Liver (tissue), 9 donors: ENCODE measurements around the gene WNT3A. TPM values are rescaled to one million over a fixed set of nuclear protein-coding genes. Genes with fewer than 3 reads are reported as not detected.

ENCODE experiments used
- DNase-seq: peaks from one replicate; pipeline ENCODE4 v3.0.0-alpha.2; 2017; ENCODE audit warnings: low spot score
- H3K27ac ChIP-seq, 2 donors: one replicate each; pipeline ENCODE4 v1.7.0; 2013; ENCODE audit warnings: inconsistent platforms in 2 of 2, low read length in 2 of 2, control low read depth in 1 of 2, low read depth in 1 of 2, mild to moderate bottlenecking in 1 of 2
- H3K27me3 ChIP-seq, 4 donors: one replicate each; pipeline versions ENCODE4 v1.6.1 to v1.7.0; 2013; ENCODE audit warnings: low read length in 3 of 4, inconsistent platforms in 1 of 4, mild to moderate bottlenecking in 1 of 4, moderate library complexity in 1 of 4; ENCODE audit not compliant: control insufficient read depth in 4 of 4, insufficient read depth in 4 of 4
- H3K36me3 ChIP-seq, 4 donors: one replicate each; pipeline versions ENCODE4 v1.6.1 to v1.7.0; 2013; ENCODE audit warnings: low read length in 3 of 4, mild to moderate bottlenecking in 3 of 4, low read depth in 1 of 4, moderate library complexity in 1 of 4; ENCODE audit not compliant: control insufficient read depth in 4 of 4, insufficient read depth in 3 of 4
- H3K4me1 ChIP-seq, 4 donors: one replicate each; pipeline versions ENCODE4 v1.6.1 to v1.7.0; 2013; ENCODE audit warnings: low read length in 3 of 4, mild to moderate bottlenecking in 3 of 4, moderate library complexity in 1 of 4; ENCODE audit not compliant: control insufficient read depth in 4 of 4, insufficient read depth in 4 of 4
- H3K4me3 ChIP-seq, 3 donors: one replicate each; pipeline versions ENCODE4 v1.6.1 to v1.7.0; 2013; ENCODE audit warnings: low read length in 3 of 3, control low read depth in 1 of 3, low read depth in 1 of 3, mild to moderate bottlenecking in 1 of 3
- H3K9ac ChIP-seq, 2 donors: one replicate each; pipeline ENCODE4 v1.7.0; 2013; ENCODE audit warnings: low read length in 2 of 2, mild to moderate bottlenecking in 2 of 2, moderate library complexity in 2 of 2, control low read depth in 1 of 2, low read depth in 1 of 2
- H3K9me3 ChIP-seq, 4 donors: one replicate each; pipeline versions ENCODE4 v1.6.1 to v1.7.0; 2013; ENCODE audit warnings: low read length in 3 of 4; ENCODE audit not compliant: control insufficient read depth in 4 of 4
- EGR1 ChIP-seq, 2 donors: IDR thresholded peaks; 2 replicates each; pipeline ENCODE4 v1.6.1; 2016 to 2018; ENCODE audit warnings: antibody characterized with exemption in 2 of 2, low read depth in 2 of 2
- FOXA1 ChIP-seq: IDR thresholded peaks from 2 replicates; pipeline ENCODE4 v1.6.1; 2016; ENCODE audit warnings: antibody characterized with exemption
- FOXA2 ChIP-seq: IDR thresholded peaks from 2 replicates; pipeline ENCODE4 v1.6.1; 2016; ENCODE audit warnings: antibody characterized with exemption
- GABPA ChIP-seq, 2 donors: IDR thresholded peaks in 1 of 2; conservative IDR thresholded peaks in 1 of 2; 2 replicates each; pipeline ENCODE4 v1.6.1; 2016; ENCODE audit warnings: antibody characterized with exemption in 2 of 2, mild to moderate bottlenecking in 1 of 2, moderate library complexity in 1 of 2
- HNF4A ChIP-seq, 2 donors: conservative IDR thresholded peaks; 2 replicates each; pipeline ENCODE4 v1.6.1; 2016; ENCODE audit warnings: antibody characterized with exemption in 2 of 2, mild to moderate bottlenecking in 2 of 2
- HNF4G ChIP-seq: IDR thresholded peaks from 2 replicates; pipeline ENCODE4 v1.6.1; 2016; ENCODE audit warnings: antibody characterized with exemption
- JUND ChIP-seq, 2 donors: IDR thresholded peaks; 2 replicates each; pipeline ENCODE4 v1.6.1; 2016; ENCODE audit warnings: antibody characterized with exemption in 2 of 2
- NR2F2 ChIP-seq: IDR thresholded peaks from 2 replicates; pipeline ENCODE4 v1.6.1; 2016; ENCODE audit warnings: antibody characterized with exemption
- RAD21 ChIP-seq, 2 donors: IDR thresholded peaks; 2 replicates each; pipeline ENCODE4 v1.6.1; 2016; ENCODE audit warnings: antibody characterized with exemption in 2 of 2, mild to moderate bottlenecking in 2 of 2
- RXRA ChIP-seq, 2 donors: IDR thresholded peaks; 2 replicates each; pipeline ENCODE4 v1.6.1; 2017 to 2018; ENCODE audit warnings: antibody characterized with exemption in 2 of 2, mild to moderate bottlenecking in 1 of 2
- SP1 ChIP-seq: IDR thresholded peaks from 2 replicates; pipeline ENCODE4 v1.6.1; 2018; ENCODE audit warnings: antibody characterized with exemption, mild to moderate bottlenecking
- TAF1 ChIP-seq: conservative IDR thresholded peaks from 2 replicates; pipeline ENCODE4 v1.6.1; 2016; ENCODE audit warnings: antibody characterized with exemption, mild to moderate bottlenecking
- YY1 ChIP-seq: IDR thresholded peaks from 2 replicates; pipeline ENCODE4 v1.6.1; 2016; ENCODE audit warnings: antibody characterized with exemption, mild to moderate bottlenecking
- WGBS: extraction: QIAGEN DNeasy Blood & Tissue Kit; methylation state at CpG from one replicate; pipeline ENCODE4 v1.1.7; 2013; 5-methylcytosine and 5-hydroxymethylcytosine counted together
- polyA plus RNA-seq, 2 donors: library from polyadenylated mRNA; stranded (reverse) in 1 of 2; unstranded in 1 of 2; fragments of 200-250 nt in 1 of 2; fragments of >200 nt in 1 of 2; fragmentation: Nextera tagmentation in 1 of 2; extraction: Ambion mirVana in 1 of 2; gene quantifications; one replicate each; pipeline versions ENCODE4 v1.2.1 to v1.2.3, GENCODE V29; 2013 to 2015
- total RNA-seq, 2 donors: library from RNA; depleted of rRNA; stranded (reverse); fragments of >200 nt; gene quantifications; one replicate each; pipeline ENCODE4 v1.2.3, GENCODE V29; 2014
- TF ChIP-seq, protein P1 (sequence below): IDR thresholded peaks from 2 replicates; pipeline ENCODE4 v1.6.1; 2016; ENCODE audit warnings: antibody characterized with exemption
- TF ChIP-seq, protein P2 (sequence below): IDR thresholded peaks from 2 replicates; pipeline ENCODE4 v1.6.1; 2016; ENCODE audit warnings: antibody characterized with exemption
- TF ChIP-seq, protein P3 (sequence below): IDR thresholded peaks from 2 replicates; pipeline ENCODE4 v1.6.1; 2016; ENCODE audit warnings: antibody characterized with exemption, mild to moderate bottlenecking
- TF ChIP-seq, protein P4 (sequence below): fragments of 150-350 bp; IDR thresholded peaks from 2 replicates; pipeline ENCODE4 v1.5.1; 2017; ENCODE audit warnings: improper control_type of control experiment, low read depth, low read length; ENCODE audit not compliant: missing input control
- TF ChIP-seq, protein P5 (sequence below): IDR thresholded peaks from 2 replicates; pipeline ENCODE4 v1.6.1; 2016; ENCODE audit warnings: antibody characterized with exemption
- donor health status: healthy.
- donor health status: healthy.
- donor health status: healthy.
- donor health status: healthy.
- donor health status: healthy.

The WNT3A gene
- total and polyA plus RNA-seq, 4 donors, result not detected

DNA sequence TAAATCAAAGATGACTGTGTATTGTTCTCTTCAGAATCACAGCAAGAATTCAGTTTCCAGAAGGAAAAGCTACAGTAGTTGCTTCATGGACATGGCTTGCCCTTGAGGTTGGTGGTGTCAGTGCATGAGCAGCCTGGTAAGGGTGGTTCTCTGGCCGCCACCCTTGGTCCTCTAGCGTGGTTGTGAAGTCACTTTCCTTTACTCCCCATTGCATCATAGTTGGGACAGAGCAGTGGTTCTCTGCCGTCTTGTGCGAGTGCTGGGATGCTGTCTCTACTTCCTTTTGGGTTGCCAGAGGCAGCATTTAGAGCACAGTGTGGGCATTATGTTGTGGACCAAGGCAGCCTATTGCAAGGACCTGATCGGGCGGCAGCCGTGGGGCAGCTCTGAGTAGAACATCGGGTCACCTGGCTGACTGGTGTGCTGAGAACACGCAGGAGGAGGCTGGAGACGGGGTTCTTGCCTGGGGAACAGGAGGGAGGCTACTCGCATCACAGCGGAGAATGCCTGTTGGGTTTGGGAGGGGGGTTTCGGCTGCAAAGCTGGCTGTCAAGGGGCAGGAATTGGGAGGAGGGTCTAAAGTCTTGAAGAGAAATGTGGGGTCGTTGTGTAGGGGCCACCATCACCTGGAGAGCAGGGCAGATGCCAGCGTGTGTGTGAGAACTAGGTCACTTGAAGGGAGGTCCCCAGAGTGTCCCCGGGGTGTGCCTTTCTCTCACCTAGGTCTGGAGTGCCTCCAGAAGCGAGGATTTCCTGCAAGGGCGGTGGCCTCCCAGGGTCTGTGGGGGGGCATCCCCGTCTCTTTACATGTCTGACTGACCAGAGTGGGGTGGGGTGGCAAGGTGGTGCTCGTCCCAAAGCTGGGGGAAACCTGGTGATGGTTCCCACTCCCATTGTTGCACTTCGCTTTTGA, 82.0 kb downstream of the WNT3A start:
- Histone ChIP-seq H3K27me3 (no peaks in the 10 kb centered on the region), H3K4me3 (no peak overlapping the region), H3K27ac (no peak overlapping the region), H3K36me3 (peaks cover 2 to 8% (median 4%) of the 10 kb centered on the region in 4 donors), H3K9ac (no peak overlapping the region), H3K4me1 (peaks cover 30 to 87% (median 73%) of the 10 kb centered on the region in 4 donors), H3K9me3 (peaks cover 0 to under 1% (median 0%) of the 10 kb centered on the region in 4 donors)
- 81% methylated on average over 21 of the region's 21 CpGs for WGBS
- no peak for DNase-seq
- TF ChIP-seq, protein P1, sequence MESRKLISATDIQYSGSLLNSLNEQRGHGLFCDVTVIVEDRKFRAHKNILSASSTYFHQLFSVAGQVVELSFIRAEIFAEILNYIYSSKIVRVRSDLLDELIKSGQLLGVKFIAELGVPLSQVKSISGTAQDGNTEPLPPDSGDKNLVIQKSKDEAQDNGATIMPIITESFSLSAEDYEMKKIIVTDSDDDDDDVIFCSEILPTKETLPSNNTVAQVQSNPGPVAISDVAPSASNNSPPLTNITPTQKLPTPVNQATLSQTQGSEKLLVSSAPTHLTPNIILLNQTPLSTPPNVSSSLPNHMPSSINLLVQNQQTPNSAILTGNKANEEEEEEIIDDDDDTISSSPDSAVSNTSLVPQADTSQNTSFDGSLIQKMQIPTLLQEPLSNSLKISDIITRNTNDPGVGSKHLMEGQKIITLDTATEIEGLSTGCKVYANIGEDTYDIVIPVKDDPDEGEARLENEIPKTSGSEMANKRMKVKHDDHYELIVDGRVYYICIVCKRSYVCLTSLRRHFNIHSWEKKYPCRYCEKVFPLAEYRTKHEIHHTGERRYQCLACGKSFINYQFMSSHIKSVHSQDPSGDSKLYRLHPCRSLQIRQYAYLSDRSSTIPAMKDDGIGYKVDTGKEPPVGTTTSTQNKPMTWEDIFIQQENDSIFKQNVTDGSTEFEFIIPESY, result no peak
- TF ChIP-seq RXRA (IDR thresholded peaks at IDR 0.05) (no peak), RAD21 (IDR thresholded peaks at IDR 0.05) (no peak), JUND (IDR thresholded peaks at IDR 0.05) (no peak), TAF1 (no peak), HNF4G (no peak), FOXA1 (no peak), GABPA (IDR thresholded peaks at IDR 0.05 in 1 of 2, conservative IDR thresholded peaks at IDR 0.05 in 1 of 2) (no peak), EGR1 (IDR thresholded peaks at IDR 0.05; ENCODE audit: low read depth in 2 of 2) (no peak), YY1 (no peak), SP1 (no peak), NR2F2 (no peak), HNF4A (conservative IDR thresholded peaks at IDR 0.05) (no peak), FOXA2 (no peak)
- TF ChIP-seq, protein P2, sequence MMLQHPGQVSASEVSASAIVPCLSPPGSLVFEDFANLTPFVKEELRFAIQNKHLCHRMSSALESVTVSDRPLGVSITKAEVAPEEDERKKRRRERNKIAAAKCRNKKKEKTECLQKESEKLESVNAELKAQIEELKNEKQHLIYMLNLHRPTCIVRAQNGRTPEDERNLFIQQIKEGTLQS, result no peak
- TF ChIP-seq, protein P3, sequence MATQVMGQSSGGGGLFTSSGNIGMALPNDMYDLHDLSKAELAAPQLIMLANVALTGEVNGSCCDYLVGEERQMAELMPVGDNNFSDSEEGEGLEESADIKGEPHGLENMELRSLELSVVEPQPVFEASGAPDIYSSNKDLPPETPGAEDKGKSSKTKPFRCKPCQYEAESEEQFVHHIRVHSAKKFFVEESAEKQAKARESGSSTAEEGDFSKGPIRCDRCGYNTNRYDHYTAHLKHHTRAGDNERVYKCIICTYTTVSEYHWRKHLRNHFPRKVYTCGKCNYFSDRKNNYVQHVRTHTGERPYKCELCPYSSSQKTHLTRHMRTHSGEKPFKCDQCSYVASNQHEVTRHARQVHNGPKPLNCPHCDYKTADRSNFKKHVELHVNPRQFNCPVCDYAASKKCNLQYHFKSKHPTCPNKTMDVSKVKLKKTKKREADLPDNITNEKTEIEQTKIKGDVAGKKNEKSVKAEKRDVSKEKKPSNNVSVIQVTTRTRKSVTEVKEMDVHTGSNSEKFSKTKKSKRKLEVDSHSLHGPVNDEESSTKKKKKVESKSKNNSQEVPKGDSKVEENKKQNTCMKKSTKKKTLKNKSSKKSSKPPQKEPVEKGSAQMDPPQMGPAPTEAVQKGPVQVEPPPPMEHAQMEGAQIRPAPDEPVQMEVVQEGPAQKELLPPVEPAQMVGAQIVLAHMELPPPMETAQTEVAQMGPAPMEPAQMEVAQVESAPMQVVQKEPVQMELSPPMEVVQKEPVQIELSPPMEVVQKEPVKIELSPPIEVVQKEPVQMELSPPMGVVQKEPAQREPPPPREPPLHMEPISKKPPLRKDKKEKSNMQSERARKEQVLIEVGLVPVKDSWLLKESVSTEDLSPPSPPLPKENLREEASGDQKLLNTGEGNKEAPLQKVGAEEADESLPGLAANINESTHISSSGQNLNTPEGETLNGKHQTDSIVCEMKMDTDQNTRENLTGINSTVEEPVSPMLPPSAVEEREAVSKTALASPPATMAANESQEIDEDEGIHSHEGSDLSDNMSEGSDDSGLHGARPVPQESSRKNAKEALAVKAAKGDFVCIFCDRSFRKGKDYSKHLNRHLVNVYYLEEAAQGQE, result no peak
- TF ChIP-seq, protein P4, sequence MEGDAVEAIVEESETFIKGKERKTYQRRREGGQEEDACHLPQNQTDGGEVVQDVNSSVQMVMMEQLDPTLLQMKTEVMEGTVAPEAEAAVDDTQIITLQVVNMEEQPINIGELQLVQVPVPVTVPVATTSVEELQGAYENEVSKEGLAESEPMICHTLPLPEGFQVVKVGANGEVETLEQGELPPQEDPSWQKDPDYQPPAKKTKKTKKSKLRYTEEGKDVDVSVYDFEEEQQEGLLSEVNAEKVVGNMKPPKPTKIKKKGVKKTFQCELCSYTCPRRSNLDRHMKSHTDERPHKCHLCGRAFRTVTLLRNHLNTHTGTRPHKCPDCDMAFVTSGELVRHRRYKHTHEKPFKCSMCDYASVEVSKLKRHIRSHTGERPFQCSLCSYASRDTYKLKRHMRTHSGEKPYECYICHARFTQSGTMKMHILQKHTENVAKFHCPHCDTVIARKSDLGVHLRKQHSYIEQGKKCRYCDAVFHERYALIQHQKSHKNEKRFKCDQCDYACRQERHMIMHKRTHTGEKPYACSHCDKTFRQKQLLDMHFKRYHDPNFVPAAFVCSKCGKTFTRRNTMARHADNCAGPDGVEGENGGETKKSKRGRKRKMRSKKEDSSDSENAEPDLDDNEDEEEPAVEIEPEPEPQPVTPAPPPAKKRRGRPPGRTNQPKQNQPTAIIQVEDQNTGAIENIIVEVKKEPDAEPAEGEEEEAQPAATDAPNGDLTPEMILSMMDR, result no peak
- TF ChIP-seq, protein P5, sequence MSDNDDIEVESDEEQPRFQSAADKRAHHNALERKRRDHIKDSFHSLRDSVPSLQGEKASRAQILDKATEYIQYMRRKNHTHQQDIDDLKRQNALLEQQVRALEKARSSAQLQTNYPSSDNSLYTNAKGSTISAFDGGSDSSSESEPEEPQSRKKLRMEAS, result no peak
